KMS-11 (cell line): Measurements from ENCODE around the gene ZNF160.

ENCODE experiments used
- H2AFZ ChIP-seq: fragments of 200-600 bp; sonication (generic); 2 replicates; pipeline ENCODE4 v1.6.1; 2016; ENCODE audit warnings: antibody characterized with exemption, mixed run types, low read depth
- H3K27ac ChIP-seq: fragments of 200-600 bp; sonication (generic); 2 replicates; pipeline ENCODE4 v1.6.1; 2016; ENCODE audit warnings: mild to moderate bottlenecking, mixed run types
- H3K27me3 ChIP-seq: fragments of 200-600 bp; sonication (generic); 2 replicates; pipeline ENCODE4 v1.6.1; 2017; ENCODE audit warnings: mild to moderate bottlenecking, low read depth, mixed run types, moderate library complexity; ENCODE audit not compliant: insufficient read depth
- H3K36me3 ChIP-seq: fragments of 200-600 bp; sonication (generic); 2 replicates; pipeline ENCODE4 v1.6.1; 2017; ENCODE audit warnings: mild to moderate bottlenecking, mixed run types; ENCODE audit not compliant: insufficient read depth
- H3K4me1 ChIP-seq: fragments of 200-600 bp; sonication (generic); 2 replicates; pipeline ENCODE4 v1.6.1; 2016; ENCODE audit warnings: mild to moderate bottlenecking, low read depth, mixed run types; ENCODE audit not compliant: poor library complexity, severe bottlenecking
- H3K4me2 ChIP-seq: fragments of 200-600 bp; sonication (generic); 2 replicates; pipeline ENCODE4 v1.7.0; 2016; ENCODE audit warnings: mild to moderate bottlenecking, mixed run types
- H3K4me3 ChIP-seq: fragments of 200-600 bp; sonication (generic); IDR thresholded peaks from 2 replicates; pipeline ENCODE4 v1.6.1; 2017; ENCODE audit warnings: low read depth, low read length, mixed read lengths; ENCODE audit not compliant: insufficient read depth
- H3K79me2 ChIP-seq: fragments of 200-600 bp; sonication (generic); 2 replicates; pipeline ENCODE4 v1.6.1; 2016; ENCODE audit warnings: low read depth, mixed run types; ENCODE audit not compliant: insufficient read depth
- H3K9ac ChIP-seq: fragments of 200-600 bp; sonication (generic); 2 replicates; pipeline ENCODE4 v1.6.1; 2016; ENCODE audit warnings: mild to moderate bottlenecking, mixed run types
- H4K20me1 ChIP-seq: fragments of 200-600 bp; sonication (generic); 2 replicates; pipeline ENCODE4 v1.6.1; 2016; ENCODE audit warnings: mild to moderate bottlenecking, mixed run types; ENCODE audit not compliant: insufficient read depth
- CTCF ChIP-seq: fragments of 200-600 bp; sonication (generic); conservative IDR thresholded peaks from 2 replicates; pipeline ENCODE4 v1.6.1; 2017; ENCODE audit warnings: low read depth, mild to moderate bottlenecking, antibody characterized with exemption, low read length, moderate library complexity, mixed read lengths

The ZNF160 gene

GRCh38 chr19:53094754-53095575 is 8.3 kb downstream of the ZNF160 start:
- Histone ChIP-seq H3K9ac (no peak overlapping the region), H3K27me3 (no peaks in the 10 kb centered on the region), H3K4me2 (no peak overlapping the region), H3K27ac (no peak overlapping the region), H3K79me2 (no peaks in the 10 kb centered on the region), H2AFZ (no peak overlapping the region), H4K20me1 (no peaks in the 10 kb centered on the region), H3K4me3 (no peak overlapping the region), H3K36me3 (no peaks in the 10 kb centered on the region), H3K4me1 (no peaks in the 10 kb centered on the region)
- TF ChIP-seq CTCF, result no peak

- Histone ChIP-seq H3K4me1 (no peaks in the 10 kb centered on the region), H3K4me3 (no peak overlapping the region), H3K4me2 (no peak overlapping the region), H3K27me3 (no peaks in the 10 kb centered on the region), H3K79me2 (no peaks in the 10 kb centered on the region), H3K9ac (no peak overlapping the region), H4K20me1 (no peaks in the 10 kb centered on the region), H2AFZ (no peak overlapping the region), H3K36me3 (no peaks in the 10 kb centered on the region), H3K27ac (no peak overlapping the region)
- no peak for TF ChIP-seq CTCF
Measured at GRCh38 chr19:53092723-53093122, 10.5 kb downstream of the ZNF160 start.

GRCh38 chr19:53091413-53092254 is 11.6 kb downstream of the ZNF160 start:
- Histone ChIP-seq H3K4me3 (no peak overlapping the region), H3K27me3 (no peaks in the 10 kb centered on the region), H2AFZ (no peak overlapping the region), H3K4me2 (no peak overlapping the region), H3K27ac (no peak overlapping the region), H3K9ac (no peak overlapping the region), H4K20me1 (no peaks in the 10 kb centered on the region), H3K4me1 (no peaks in the 10 kb centered on the region), H3K79me2 (no peaks in the 10 kb centered on the region), H3K36me3 (no peaks in the 10 kb centered on the region)
- no peak for TF ChIP-seq CTCF

GRCh38 chr19:53088091-53088490 is 15.1 kb downstream of the ZNF160 start:
- no peak overlapping the region for H3K9ac ChIP-seq
- no peak overlapping the region for H3K27ac ChIP-seq
- no peaks in the 10 kb centered on the region for H4K20me1 ChIP-seq
- no peak overlapping the region for H2AFZ ChIP-seq
- TF ChIP-seq CTCF, result no peak
- H3K4me1 ChIP-seq, result no peaks in the 10 kb centered on the region
- H3K27me3 ChIP-seq, result no peaks in the 10 kb centered on the region
- no peaks in the 10 kb centered on the region for H3K36me3 ChIP-seq
- H3K4me2 ChIP-seq, result no peak overlapping the region
- no peaks in the 10 kb centered on the region for H3K79me2 ChIP-seq
- H3K4me3 ChIP-seq, result no peak overlapping the region
